Vagina (tissue), 2 donors: Measurements from ENCODE around the gene LAMTOR5.

Experiments used
- POLR2A ChIP-seq, 2 donors: fragments of 450-650 bp; IDR thresholded peaks; one replicate each; pipeline ENCODE4 v1.6.1; 2017; ENCODE audit warnings: antibody characterized with exemption in 2 of 2, mild to moderate bottlenecking in 2 of 2, moderate library complexity in 2 of 2
- POLR2AphosphoS5 ChIP-seq, 2 donors: sonication (generic); formaldehyde crosslinking; IDR thresholded peaks; one replicate each; pipeline ENCODE4 v1.9.0; 2017; ENCODE audit warnings: antibody characterized with exemption in 2 of 2, mild to moderate bottlenecking in 2 of 2, low read depth in 1 of 2; ENCODE audit not compliant: insufficient read depth in 1 of 2
- TF ChIP-seq, protein P1 (sequence below), 3 experiments: fragments of 450-650 bp in 2 of 3; fragments of 200-600 bp in 1 of 3; sonication (generic) in 1 of 3; IDR thresholded peaks; one replicate each; pipeline ENCODE4 v1.5.1; 2017 to 2019; ENCODE audit warnings: antibody characterized with exemption in 3 of 3, mild to moderate bottlenecking in 2 of 3, moderate library complexity in 2 of 3

DNA sequence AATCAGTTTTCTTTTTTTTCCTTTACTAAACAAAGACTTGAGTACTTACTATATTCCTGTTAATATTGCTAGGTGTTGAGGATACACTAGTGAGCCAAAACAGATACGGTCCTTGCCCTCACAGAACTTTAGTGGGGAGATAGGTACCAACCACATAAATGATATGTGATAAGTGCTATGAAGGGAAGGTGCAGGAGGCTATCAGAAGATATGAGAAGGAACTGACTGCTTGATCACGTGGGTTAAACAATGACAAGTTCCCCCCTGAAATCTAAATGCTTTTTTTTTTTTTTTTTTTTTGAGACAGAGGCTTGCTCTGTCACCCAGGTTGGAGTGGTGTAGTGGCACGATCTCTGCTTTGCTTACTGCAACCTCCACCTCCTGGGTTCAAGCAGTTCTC, 43.3 kb downstream of the LAMTOR5 start:
- TF ChIP-seq, protein P1, sequence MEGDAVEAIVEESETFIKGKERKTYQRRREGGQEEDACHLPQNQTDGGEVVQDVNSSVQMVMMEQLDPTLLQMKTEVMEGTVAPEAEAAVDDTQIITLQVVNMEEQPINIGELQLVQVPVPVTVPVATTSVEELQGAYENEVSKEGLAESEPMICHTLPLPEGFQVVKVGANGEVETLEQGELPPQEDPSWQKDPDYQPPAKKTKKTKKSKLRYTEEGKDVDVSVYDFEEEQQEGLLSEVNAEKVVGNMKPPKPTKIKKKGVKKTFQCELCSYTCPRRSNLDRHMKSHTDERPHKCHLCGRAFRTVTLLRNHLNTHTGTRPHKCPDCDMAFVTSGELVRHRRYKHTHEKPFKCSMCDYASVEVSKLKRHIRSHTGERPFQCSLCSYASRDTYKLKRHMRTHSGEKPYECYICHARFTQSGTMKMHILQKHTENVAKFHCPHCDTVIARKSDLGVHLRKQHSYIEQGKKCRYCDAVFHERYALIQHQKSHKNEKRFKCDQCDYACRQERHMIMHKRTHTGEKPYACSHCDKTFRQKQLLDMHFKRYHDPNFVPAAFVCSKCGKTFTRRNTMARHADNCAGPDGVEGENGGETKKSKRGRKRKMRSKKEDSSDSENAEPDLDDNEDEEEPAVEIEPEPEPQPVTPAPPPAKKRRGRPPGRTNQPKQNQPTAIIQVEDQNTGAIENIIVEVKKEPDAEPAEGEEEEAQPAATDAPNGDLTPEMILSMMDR (IDR thresholded peaks at IDR 0.05) = no peak
- TF ChIP-seq POLR2A (IDR thresholded peaks at IDR 0.05) (no peak), POLR2AphosphoS5 (IDR thresholded peaks at IDR 0.05; ENCODE audit: insufficient read depth in 1 of 2, low read depth in 1 of 2) (no peak)
